NCI-H2227 treated with DMSO at 0.1 percent for 48 hours (cell line): Measurements from ENCODE around the gene IL16.

Experiments
- DNase-seq: peaks from one replicate; lab custom pipeline; 2025; lab: John Stamatoyannopoulos, UW

Gene IL16

GRCh38 chr15:81294516-81294880 lies 97.8 kb downstream of the IL16 start:
- no peak for DNase-seq

- no peak for DNase-seq
These were observed 98.9 kb downstream of the IL16 start for GRCh38 chr15:81295486-81296121.

- no peak for DNase-seq
These were observed 99.5 kb downstream of the IL16 start for GRCh38 chr15:81296186-81296585.

GRCh38 chr15:81296673-81297072 lies 100.0 kb downstream of the IL16 start:
- no peak for DNase-seq

GRCh38 chr15:81297147-81297572 lies 100.5 kb downstream of the IL16 start:
- DNase-seq: no peak

GRCh38 chr15:81297603-81298575 lies 101.2 kb downstream of the IL16 start:
- DNase-seq: no peak

GRCh38 chr15:81298611-81299010 lies 101.9 kb downstream of the IL16 start:
- no peak for DNase-seq

- no peak for DNase-seq
These were observed 102.5 kb downstream of the IL16 start for GRCh38 chr15:81299156-81299555.

- no peak for DNase-seq
These were observed 103.1 kb downstream of the IL16 start for GRCh38 chr15:81299630-81300273.

- DNase-seq: no peak
These were observed 104.7 kb downstream of the IL16 start for GRCh38 chr15:81301385-81301784.

- no peak for DNase-seq
These were observed 105.2 kb downstream of the IL16 start for GRCh38 chr15:81301815-81302399.

- no peak for DNase-seq
These were observed 106.0 kb downstream of the IL16 start for GRCh38 chr15:81302701-81303109.

- DNase-seq: no peak
These were observed 106.9 kb downstream of the IL16 start for GRCh38 chr15:81303244-81304225.

- no peak for DNase-seq
These were observed 107.5 kb downstream of the IL16 start for GRCh38 chr15:81304226-81304625.

GRCh38 chr15:81308260-81308659 lies 111.6 kb downstream of the IL16 start:
- no peak for DNase-seq

- DNase-seq: no peak
These were observed 113.2 kb downstream of the IL16 start for GRCh38 chr15:81309647-81310450.

GRCh38 chr15:81310480-81310879 lies 113.8 kb downstream of the IL16 start:
- DNase-seq: no peak

- no peak for DNase-seq
These were observed 115.2 kb downstream of the IL16 start for GRCh38 chr15:81311752-81312464.

GRCh38 chr15:81312790-81313543 lies 116.3 kb downstream of the IL16 start:
- no peak for DNase-seq
